Measurements from ENCODE around the gene CDH13. TPM values are rescaled to one million over a fixed set of nuclear protein-coding genes. Genes with fewer than 3 reads are reported as not detected.

The CDH13 gene
- total and polyA plus RNA-seq, 9 of the 15 experiments (the other 6 are each of a cell fraction or from before 2014, with no cell fraction given), result 0.03 TPM; not detected in 8

- ATAC-seq (no peak), FAIRE-seq (no peak), DNase-seq (ENCODE audit: extremely low read depth in 1 of 4, low spot score in 3 of 4) (no peak)
- Histone ChIP-seq H3K9me3 (replicated peaks; ENCODE audit: control insufficient read depth, insufficient read depth, low read depth, low read length) (peaks cover 1% of the 10 kb centered on the region), H4K20me1 (replicated peaks; ENCODE audit: control insufficient read depth, insufficient read depth, low read length) (no peaks in the 10 kb centered on the region), H3K4me1 (replicated peaks in 1 of 2; ENCODE audit: control insufficient read depth in 2 of 2, insufficient read depth in 2 of 2, low read length in 2 of 2) (no peaks in the 10 kb centered on the region), H3K4me3 (no peak overlapping the region), H3K79me2 (ENCODE audit: control insufficient read depth, insufficient read depth, low read length) (no peaks in the 10 kb centered on the region), H3K27ac (ENCODE audit: extremely low read depth, low read depth, low read length) (no peak overlapping the region), H3K27me3 (ENCODE audit: control insufficient read depth in 2 of 2, insufficient read depth in 2 of 2, low read length in 2 of 2) (no peaks in the 10 kb centered on the region), H3K9ac (ENCODE audit: insufficient read depth in 1 of 2, low read depth in 2 of 2, low read length in 2 of 2) (no peak overlapping the region), H2AFZ (ENCODE audit: low read depth, low read length) (no peak overlapping the region), H3K36me3 (ENCODE audit: control insufficient read depth, insufficient read depth, low read length) (no peaks in the 10 kb centered on the region), H3K9me1 (ENCODE audit: control insufficient read depth, insufficient read depth, low read length) (no peaks in the 10 kb centered on the region), H3K4me2 (ENCODE audit: insufficient read depth, low read length) (no peak overlapping the region)
- BruUV-seq (replicated peaks), result no TSS peak
- TF ChIP-seq FOXA3 (CRISPR knock-in tag; conservative IDR thresholded peaks at IDR 0.05 in 1 of 2, IDR thresholded peaks at IDR 0.05 in 1 of 2) (no peak), ZBTB8A (IDR thresholded peaks at IDR 0.05; ENCODE audit: partially characterized antibody) (no peak), SIN3B (IDR thresholded peaks at IDR 0.05; ENCODE audit: low read depth) (no peak), CCNT2 (IDR thresholded peaks at IDR 0.05; ENCODE audit: borderline replicate concordance, extremely low read depth, insufficient read length, low read depth, low read length) (no peak), POLR2G (IDR thresholded peaks at IDR 0.05; ENCODE audit: low read depth, low read length) (no peak), RBM34 (IDR thresholded peaks at IDR 0.05; ENCODE audit: borderline replicate concordance, insufficient read depth, low read length) (no peak), E4F1 (CRISPR knock-in tag; IDR thresholded peaks at IDR 0.05; ENCODE audit: borderline replicate concordance) (no peak), ZNF431 (CRISPR knock-in tag; IDR thresholded peaks at IDR 0.05) (no peak), E2F5 (CRISPR knock-in tag; IDR thresholded peaks at IDR 0.05) (no peak), ZNF239 (CRISPR knock-in tag; IDR thresholded peaks at IDR 0.05) (no peak), RAD21 (CRISPR knock-in tag; conservative IDR thresholded peaks at IDR 0.05 in 1 of 2, IDR thresholded peaks at IDR 0.05 in 1 of 2) (no peak), ZNF561 (CRISPR knock-in tag; conservative IDR thresholded peaks at IDR 0.05) (no peak), SNRNP70 (optimal IDR thresholded peaks at IDR 0.05; ENCODE audit: low read depth, low read length) (no peak), NBN (IDR thresholded peaks at IDR 0.05; ENCODE audit: low read depth) (no peak), NEUROD1 (IDR thresholded peaks at IDR 0.05; ENCODE audit: borderline replicate concordance, low read depth, low read length, partially characterized antibody) (no peak), MXD1 (CRISPR knock-in tag; IDR thresholded peaks at IDR 0.05; ENCODE audit: borderline replicate concordance, poor library complexity, severe bottlenecking) (no peak), TEAD1 (CRISPR knock-in tag; IDR thresholded peaks at IDR 0.05) (no peak)
- ChIA-PET CTCF (ENCODE audit: low intra/inter-chr PET ratio) (no interaction called here), POLR2A (no interaction called here)
- in situ Hi-C loops (cut with MboI) (no loop called here), intact Hi-C loops (cut with micrococcal nuclease) (no loop called here)
- 0% methylated on average over 4 of the region's 4 CpGs for WGBS (ENCODE audit: insufficient coverage, low coverage, missing lambda C conversion rate)
Observed at GRCh38 chr16:82991966-82992675, 365.4 kb downstream of the CDH13 start.

Data from K562 (cell line).